ENCODE data around the gene RFX2. TPM values are rescaled to one million over a fixed set of nuclear protein-coding genes. Genes with fewer than 3 reads are reported as not detected.

RFX2 gene
- total and polyA plus RNA-seq, 4 donors = 0.67 to 5.1 (median 2.8) TPM

DNA sequence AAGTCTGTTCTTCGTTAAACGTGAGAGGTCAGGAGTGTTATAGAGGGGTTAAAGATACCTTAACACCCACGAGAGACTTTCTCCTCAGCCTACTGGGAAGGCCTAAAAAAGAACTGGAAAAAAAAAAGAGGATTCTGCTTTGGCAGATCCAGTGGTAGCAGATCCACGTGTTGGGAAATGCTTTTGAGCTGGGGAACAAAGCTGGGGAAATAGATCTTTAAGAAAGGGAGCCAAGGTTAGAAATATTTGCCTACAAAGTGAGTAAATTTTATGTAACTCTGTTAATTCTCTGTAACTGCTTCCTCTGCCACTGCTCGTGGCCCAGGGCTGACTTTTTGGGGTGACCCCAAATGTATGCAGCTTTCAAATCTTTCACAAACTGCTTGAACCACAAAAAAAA lies 11.7 kb downstream of the RFX2 start:
- peak overlapping the region in 1 of 2 donors; percentile 47 for H3K9ac ChIP-seq (ENCODE audit: low read depth in 1 of 2, low read length in 2 of 2)
- no peak for DNase-seq (ENCODE audit: low spot score)
- peaks cover 0 to 24% (median 19%) of the 10 kb centered on the region in 4 donors for H3K4me1 ChIP-seq (ENCODE audit: control insufficient read depth in 4 of 4, insufficient read depth in 4 of 4, low read length in 3 of 4)
- 38% methylated on average over 5 of the region's 5 CpGs for WGBS
- no peaks in the 10 kb centered on the region for H3K27me3 ChIP-seq (ENCODE audit: control insufficient read depth in 4 of 4, insufficient read depth in 4 of 4, low read length in 3 of 4)
- TF ChIP-seq FOXA2 (IDR thresholded peaks at IDR 0.05) (no peak), RXRA (IDR thresholded peaks at IDR 0.05) (no peak), SP1 (IDR thresholded peaks at IDR 0.05) (no peak)
- TF ChIP-seq, protein P1, sequence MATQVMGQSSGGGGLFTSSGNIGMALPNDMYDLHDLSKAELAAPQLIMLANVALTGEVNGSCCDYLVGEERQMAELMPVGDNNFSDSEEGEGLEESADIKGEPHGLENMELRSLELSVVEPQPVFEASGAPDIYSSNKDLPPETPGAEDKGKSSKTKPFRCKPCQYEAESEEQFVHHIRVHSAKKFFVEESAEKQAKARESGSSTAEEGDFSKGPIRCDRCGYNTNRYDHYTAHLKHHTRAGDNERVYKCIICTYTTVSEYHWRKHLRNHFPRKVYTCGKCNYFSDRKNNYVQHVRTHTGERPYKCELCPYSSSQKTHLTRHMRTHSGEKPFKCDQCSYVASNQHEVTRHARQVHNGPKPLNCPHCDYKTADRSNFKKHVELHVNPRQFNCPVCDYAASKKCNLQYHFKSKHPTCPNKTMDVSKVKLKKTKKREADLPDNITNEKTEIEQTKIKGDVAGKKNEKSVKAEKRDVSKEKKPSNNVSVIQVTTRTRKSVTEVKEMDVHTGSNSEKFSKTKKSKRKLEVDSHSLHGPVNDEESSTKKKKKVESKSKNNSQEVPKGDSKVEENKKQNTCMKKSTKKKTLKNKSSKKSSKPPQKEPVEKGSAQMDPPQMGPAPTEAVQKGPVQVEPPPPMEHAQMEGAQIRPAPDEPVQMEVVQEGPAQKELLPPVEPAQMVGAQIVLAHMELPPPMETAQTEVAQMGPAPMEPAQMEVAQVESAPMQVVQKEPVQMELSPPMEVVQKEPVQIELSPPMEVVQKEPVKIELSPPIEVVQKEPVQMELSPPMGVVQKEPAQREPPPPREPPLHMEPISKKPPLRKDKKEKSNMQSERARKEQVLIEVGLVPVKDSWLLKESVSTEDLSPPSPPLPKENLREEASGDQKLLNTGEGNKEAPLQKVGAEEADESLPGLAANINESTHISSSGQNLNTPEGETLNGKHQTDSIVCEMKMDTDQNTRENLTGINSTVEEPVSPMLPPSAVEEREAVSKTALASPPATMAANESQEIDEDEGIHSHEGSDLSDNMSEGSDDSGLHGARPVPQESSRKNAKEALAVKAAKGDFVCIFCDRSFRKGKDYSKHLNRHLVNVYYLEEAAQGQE (IDR thresholded peaks at IDR 0.05) = no peak
- TF ChIP-seq, protein P2, sequence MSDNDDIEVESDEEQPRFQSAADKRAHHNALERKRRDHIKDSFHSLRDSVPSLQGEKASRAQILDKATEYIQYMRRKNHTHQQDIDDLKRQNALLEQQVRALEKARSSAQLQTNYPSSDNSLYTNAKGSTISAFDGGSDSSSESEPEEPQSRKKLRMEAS (IDR thresholded peaks at IDR 0.05) = no peak
- TF ChIP-seq, protein P3, sequence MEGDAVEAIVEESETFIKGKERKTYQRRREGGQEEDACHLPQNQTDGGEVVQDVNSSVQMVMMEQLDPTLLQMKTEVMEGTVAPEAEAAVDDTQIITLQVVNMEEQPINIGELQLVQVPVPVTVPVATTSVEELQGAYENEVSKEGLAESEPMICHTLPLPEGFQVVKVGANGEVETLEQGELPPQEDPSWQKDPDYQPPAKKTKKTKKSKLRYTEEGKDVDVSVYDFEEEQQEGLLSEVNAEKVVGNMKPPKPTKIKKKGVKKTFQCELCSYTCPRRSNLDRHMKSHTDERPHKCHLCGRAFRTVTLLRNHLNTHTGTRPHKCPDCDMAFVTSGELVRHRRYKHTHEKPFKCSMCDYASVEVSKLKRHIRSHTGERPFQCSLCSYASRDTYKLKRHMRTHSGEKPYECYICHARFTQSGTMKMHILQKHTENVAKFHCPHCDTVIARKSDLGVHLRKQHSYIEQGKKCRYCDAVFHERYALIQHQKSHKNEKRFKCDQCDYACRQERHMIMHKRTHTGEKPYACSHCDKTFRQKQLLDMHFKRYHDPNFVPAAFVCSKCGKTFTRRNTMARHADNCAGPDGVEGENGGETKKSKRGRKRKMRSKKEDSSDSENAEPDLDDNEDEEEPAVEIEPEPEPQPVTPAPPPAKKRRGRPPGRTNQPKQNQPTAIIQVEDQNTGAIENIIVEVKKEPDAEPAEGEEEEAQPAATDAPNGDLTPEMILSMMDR (IDR thresholded peaks at IDR 0.05; ENCODE audit: low read depth, low read length, missing input control) = no peak
- TF ChIP-seq, protein P4, sequence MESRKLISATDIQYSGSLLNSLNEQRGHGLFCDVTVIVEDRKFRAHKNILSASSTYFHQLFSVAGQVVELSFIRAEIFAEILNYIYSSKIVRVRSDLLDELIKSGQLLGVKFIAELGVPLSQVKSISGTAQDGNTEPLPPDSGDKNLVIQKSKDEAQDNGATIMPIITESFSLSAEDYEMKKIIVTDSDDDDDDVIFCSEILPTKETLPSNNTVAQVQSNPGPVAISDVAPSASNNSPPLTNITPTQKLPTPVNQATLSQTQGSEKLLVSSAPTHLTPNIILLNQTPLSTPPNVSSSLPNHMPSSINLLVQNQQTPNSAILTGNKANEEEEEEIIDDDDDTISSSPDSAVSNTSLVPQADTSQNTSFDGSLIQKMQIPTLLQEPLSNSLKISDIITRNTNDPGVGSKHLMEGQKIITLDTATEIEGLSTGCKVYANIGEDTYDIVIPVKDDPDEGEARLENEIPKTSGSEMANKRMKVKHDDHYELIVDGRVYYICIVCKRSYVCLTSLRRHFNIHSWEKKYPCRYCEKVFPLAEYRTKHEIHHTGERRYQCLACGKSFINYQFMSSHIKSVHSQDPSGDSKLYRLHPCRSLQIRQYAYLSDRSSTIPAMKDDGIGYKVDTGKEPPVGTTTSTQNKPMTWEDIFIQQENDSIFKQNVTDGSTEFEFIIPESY (IDR thresholded peaks at IDR 0.05) = no peak
- H3K36me3 ChIP-seq (ENCODE audit: control insufficient read depth in 4 of 4, insufficient read depth in 3 of 4, low read depth in 1 of 4, low read length in 3 of 4) = no peaks in the 10 kb centered on the region
- H3K4me3 ChIP-seq (ENCODE audit: low read depth in 1 of 3, low read length in 3 of 3) = no peak overlapping the region
- H3K27ac ChIP-seq (ENCODE audit: low read depth in 1 of 2, low read length in 2 of 2) = peak overlapping the region; percentile 26 to 49
- no peaks in the 10 kb centered on the region for H3K9me3 ChIP-seq (ENCODE audit: control insufficient read depth in 4 of 4, low read length in 3 of 4)

DNA sequence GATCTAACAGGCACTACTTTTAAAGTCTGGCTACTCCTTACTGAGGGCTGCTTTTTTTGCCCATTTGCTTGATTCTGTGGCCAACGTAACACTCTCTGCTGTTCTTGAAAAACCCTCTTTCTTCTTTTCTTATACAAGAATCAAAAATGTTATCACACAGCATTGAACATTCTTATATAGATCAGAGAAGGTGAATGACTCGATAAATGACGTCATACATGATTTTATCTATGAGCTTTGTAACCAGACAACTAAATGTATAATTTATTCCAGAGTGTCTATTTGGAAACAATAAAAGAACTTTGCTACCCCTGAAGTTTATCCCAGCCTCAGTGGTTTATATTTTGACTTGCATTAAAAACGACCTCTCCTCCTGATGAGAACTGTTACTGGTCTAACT lies 12.4 kb downstream of the RFX2 start:
- Histone ChIP-seq H3K27ac (ENCODE audit: low read depth in 1 of 2, low read length in 2 of 2) (no peak overlapping the region), H3K27me3 (ENCODE audit: control insufficient read depth in 4 of 4, insufficient read depth in 4 of 4, low read length in 3 of 4) (no peaks in the 10 kb centered on the region), H3K9ac (ENCODE audit: low read depth in 1 of 2, low read length in 2 of 2) (no peak overlapping the region), H3K36me3 (ENCODE audit: control insufficient read depth in 4 of 4, insufficient read depth in 3 of 4, low read depth in 1 of 4, low read length in 3 of 4) (no peaks in the 10 kb centered on the region), H3K9me3 (ENCODE audit: control insufficient read depth in 4 of 4, low read length in 3 of 4) (no peaks in the 10 kb centered on the region), H3K4me1 (ENCODE audit: control insufficient read depth in 4 of 4, insufficient read depth in 4 of 4, low read length in 3 of 4) (peaks cover 0 to 17% (median 13%) of the 10 kb centered on the region in 4 donors), H3K4me3 (ENCODE audit: low read depth in 1 of 3, low read length in 3 of 3) (no peak overlapping the region)
- WGBS = 94% methylated on average over 4 of the region's 4 CpGs
- no peak for DNase-seq (ENCODE audit: low spot score)
- no peak for TF ChIP-seq EGR1 (IDR thresholded peaks at IDR 0.05; ENCODE audit: low read depth in 2 of 2)

DNA sequence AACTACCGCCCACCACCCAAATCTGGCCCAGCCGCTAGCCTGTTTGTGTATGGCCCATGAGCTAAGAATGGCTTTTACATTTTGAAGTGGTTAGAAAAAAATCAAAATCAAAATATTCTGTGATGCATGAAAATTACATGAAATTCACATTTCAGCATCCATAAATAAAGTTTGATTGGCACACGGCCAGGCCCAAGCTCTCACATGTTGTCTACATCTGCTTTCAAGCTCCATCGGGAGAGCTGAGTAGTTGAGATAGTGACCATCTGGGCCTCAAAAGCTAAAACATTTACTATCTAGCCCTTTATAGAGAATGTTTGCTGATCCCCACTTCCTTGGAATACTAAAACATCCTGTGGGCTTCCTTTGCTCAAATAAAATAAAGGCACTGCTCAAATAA lies 14.5 kb downstream of the RFX2 start:
- no peak for TF ChIP-seq FOXA1 (IDR thresholded peaks at IDR 0.05)
- TF ChIP-seq, protein P1 (IDR thresholded peaks at IDR 0.05) = no peak
- TF ChIP-seq, protein P2 (IDR thresholded peaks at IDR 0.05) = no peak
- TF ChIP-seq, protein P5, sequence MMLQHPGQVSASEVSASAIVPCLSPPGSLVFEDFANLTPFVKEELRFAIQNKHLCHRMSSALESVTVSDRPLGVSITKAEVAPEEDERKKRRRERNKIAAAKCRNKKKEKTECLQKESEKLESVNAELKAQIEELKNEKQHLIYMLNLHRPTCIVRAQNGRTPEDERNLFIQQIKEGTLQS (IDR thresholded peaks at IDR 0.05) = no peak
- TF ChIP-seq EGR1 (IDR thresholded peaks at IDR 0.05; ENCODE audit: low read depth in 2 of 2) = no peak
- TF ChIP-seq JUND (IDR thresholded peaks at IDR 0.05) = no peak
- Histone ChIP-seq H3K36me3 (ENCODE audit: control insufficient read depth in 4 of 4, insufficient read depth in 3 of 4, low read depth in 1 of 4, low read length in 3 of 4) (no peaks in the 10 kb centered on the region), H3K9me3 (ENCODE audit: control insufficient read depth in 4 of 4, low read length in 3 of 4) (no peaks in the 10 kb centered on the region), H3K4me3 (ENCODE audit: low read depth in 1 of 3, low read length in 3 of 3) (no peak overlapping the region), H3K27ac (ENCODE audit: low read depth in 1 of 2, low read length in 2 of 2) (no peak overlapping the region), H3K4me1 (ENCODE audit: control insufficient read depth in 4 of 4, insufficient read depth in 4 of 4, low read length in 3 of 4) (peaks cover 0 to 18% (median 15%) of the 10 kb centered on the region in 4 donors), H3K9ac (ENCODE audit: low read depth in 1 of 2, low read length in 2 of 2) (no peak overlapping the region), H3K27me3 (ENCODE audit: control insufficient read depth in 4 of 4, insufficient read depth in 4 of 4, low read length in 3 of 4) (no peaks in the 10 kb centered on the region)
- 92% methylated on average over 4 of the region's 4 CpGs for WGBS
- no peak for DNase-seq (ENCODE audit: low spot score)
